NCI-H1092 treated with DMSO at 0.1 percent for 48 hours (cell line): ENCODE data around the gene ILK.

Experiments used
- DNase-seq: peaks from one replicate; lab custom pipeline; 2025; lab: John Stamatoyannopoulos, UW

ILK gene

GRCh38 chr11:6657346-6657745, 53.8 kb downstream of the ILK start:
- no peak for DNase-seq

- no peak for DNase-seq
Measured at GRCh38 chr11:6658647-6659046, 55.1 kb downstream of the ILK start.
